PC-9 (cell line): ENCODE results near the gene GNAQ.

ENCODE experiments used
- EZH2 ChIP-seq: fragments of 200-600 bp; sonication (generic); IDR thresholded peaks from 2 replicates; pipeline ENCODE4 v1.8.0; 2017; ENCODE audit warnings: antibody characterized with exemption, low read depth
- TF ChIP-seq, protein P1 (sequence below): fragments of 200-600 bp; sonication (generic); conservative IDR thresholded peaks from 2 replicates; pipeline ENCODE4 v1.6.1; 2017; ENCODE audit warnings: mixed run types, antibody characterized with exemption, mild to moderate bottlenecking, moderate library complexity

DNA sequence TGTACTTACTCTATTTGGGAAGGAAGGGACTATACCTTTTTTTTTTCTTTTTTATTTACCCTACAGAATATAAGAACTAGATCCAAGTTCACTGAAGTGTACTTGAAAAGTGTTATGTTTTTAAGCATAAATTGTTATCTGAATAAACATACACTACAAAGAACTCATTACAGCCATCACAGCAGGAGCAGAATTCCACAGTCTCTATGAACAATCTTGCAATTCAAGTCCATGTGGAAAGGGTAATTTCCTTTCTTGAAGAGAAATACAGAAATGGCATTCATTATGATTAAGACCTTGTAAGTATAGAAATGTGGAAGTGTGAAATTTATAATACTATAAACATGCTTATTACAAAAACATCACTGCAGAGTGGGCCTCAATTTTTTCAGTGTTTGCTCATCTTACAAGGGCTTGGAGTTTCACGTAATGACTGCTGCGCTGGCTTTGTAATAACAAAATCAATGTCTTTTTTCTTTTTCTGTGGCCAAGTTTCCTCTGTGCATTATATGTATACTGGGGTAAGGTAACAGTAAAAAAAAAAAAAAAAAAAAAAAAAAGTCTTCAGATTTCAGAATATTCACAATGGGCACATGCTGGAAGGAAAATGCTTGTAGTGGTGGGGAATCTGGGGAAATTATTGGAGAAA lies 306.4 kb downstream of the GNAQ start:
- TF ChIP-seq, protein P1, sequence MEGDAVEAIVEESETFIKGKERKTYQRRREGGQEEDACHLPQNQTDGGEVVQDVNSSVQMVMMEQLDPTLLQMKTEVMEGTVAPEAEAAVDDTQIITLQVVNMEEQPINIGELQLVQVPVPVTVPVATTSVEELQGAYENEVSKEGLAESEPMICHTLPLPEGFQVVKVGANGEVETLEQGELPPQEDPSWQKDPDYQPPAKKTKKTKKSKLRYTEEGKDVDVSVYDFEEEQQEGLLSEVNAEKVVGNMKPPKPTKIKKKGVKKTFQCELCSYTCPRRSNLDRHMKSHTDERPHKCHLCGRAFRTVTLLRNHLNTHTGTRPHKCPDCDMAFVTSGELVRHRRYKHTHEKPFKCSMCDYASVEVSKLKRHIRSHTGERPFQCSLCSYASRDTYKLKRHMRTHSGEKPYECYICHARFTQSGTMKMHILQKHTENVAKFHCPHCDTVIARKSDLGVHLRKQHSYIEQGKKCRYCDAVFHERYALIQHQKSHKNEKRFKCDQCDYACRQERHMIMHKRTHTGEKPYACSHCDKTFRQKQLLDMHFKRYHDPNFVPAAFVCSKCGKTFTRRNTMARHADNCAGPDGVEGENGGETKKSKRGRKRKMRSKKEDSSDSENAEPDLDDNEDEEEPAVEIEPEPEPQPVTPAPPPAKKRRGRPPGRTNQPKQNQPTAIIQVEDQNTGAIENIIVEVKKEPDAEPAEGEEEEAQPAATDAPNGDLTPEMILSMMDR = no peak
- TF ChIP-seq EZH2 = no peak
